GM15510 (cell line): ENCODE results near the gene PHF11.

Source experiments
- POLR2A ChIP-seq: IDR thresholded peaks from 3 replicates; pipeline ENCODE4 v1.6.1; 2011; ENCODE audit warnings: borderline replicate concordance; ENCODE audit not compliant: insufficient read length; ENCODE audit errors: extremely low read depth

PHF11 gene

GRCh38 chr13:49472186-49472585, 23.6 kb upstream of the PHF11 start:
- TF ChIP-seq POLR2A, result no peak

DNA sequence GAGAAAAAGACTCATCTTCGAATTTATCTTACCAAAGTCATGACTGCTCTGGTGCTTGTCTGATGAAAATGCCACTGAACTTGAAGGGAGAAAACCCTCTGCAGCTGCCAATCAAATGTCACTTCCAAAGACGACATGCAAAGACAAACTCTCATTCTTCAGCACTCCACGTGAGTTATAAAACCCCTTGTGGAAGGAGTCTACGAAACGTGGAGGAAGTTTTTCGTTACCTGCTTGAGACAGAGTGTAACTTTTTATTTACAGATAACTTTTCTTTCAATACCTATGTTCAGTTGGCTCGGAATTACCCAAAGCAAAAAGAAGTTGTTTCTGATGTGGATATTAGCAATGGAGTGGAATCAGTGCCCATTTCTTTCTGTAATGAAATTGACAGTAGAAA, 19.2 kb upstream of the PHF11 start:
- TF ChIP-seq POLR2A, result no peak

- TF ChIP-seq POLR2A, result no peak
Measured at GRCh38 chr13:49481788-49482187, 14.0 kb upstream of the PHF11 start.

DNA sequence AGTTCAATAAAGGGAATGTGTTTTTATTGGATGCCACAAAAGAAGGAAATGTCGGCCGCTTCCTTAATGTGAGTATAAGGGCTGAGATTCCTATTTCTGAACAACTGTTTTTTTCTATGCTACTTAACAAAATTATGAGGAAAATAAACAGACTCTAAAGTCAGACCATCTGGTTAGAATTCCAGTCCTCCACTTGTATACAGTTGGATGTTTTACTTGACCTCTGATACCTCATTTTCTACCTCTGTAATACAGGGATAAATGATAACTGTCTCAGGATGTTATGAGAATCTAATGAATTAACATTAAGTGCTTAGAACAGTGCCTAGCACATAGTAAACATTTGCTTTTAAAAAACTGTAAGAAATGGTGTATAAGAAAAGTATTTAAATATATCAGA, 7.2 kb upstream of the PHF11 start:
- TF ChIP-seq POLR2A, result no peak

DNA sequence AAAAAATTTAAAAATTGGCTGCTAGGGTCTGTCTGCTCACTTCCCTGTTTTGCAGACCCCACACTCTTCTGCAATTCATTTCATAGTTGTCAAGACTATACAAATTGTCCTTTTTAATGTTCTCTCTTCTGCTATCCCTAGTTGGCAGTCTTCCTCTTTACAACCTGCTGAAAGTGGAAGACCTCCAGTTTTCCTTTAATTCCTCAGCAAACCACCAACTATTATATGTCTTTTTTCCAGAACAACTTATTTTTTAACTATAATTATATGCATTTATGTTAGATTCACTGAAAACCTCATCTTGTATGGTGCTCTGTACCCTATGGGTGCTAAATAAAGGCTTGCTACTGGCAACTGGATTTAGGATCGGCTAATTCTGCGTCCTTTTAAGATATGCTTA, 1.1 kb upstream of the PHF11 start:
- TF ChIP-seq POLR2A, result no peak

GRCh38 chr13:49497272-49497671, 1.5 kb downstream of the PHF11 start:
- TF ChIP-seq POLR2A, result no peak

- no peak for TF ChIP-seq POLR2A
Measured at GRCh38 chr13:49498206-49498605, 2.5 kb downstream of the PHF11 start.

GRCh38 chr13:49499889-49500660, 4.3 kb downstream of the PHF11 start:
- no peak for TF ChIP-seq POLR2A

GRCh38 chr13:49502954-49503353, 7.2 kb downstream of the PHF11 start:
- TF ChIP-seq POLR2A, result no peak

DNA sequence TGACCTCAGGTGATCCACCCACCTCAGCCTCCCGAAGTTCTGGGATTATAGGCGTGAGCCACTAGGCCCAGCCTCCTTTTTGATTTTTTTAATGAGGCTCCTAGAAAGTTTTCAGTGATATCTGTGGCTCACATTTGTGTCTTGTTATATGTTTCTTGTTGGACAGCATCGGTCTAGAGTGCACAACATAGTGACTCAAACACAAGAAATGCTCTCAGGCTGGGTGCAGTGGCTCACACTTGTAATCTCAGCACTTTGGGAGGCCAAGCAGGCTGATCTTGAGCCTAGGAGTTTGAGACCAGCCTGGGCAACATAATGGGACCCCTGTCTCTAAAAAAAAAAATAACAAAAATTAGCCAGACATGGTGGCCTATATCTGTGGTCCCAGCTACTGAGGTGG, 8.2 kb downstream of the PHF11 start:
- no peak for TF ChIP-seq POLR2A

DNA sequence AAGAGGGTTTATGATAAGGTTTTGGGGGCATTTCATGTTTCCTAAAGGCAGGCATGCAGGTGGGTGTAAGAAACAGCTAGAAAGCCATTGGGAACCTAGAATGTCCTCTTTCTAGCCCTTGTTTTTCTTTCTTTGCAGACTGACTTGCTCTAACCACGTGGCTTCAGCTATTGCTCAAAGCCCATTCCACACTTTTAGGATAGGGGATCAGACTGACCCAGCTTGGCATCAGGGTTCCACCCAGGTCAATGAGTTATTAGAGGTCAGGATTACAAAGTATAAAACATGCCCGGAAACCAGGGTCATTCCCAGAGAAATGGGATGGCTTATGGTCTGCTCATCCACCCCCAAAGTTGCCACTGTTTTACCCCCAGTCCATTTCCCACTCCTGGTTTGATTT, 16.8 kb downstream of the PHF11 start:
- no peak for TF ChIP-seq POLR2A

GRCh38 chr13:49516467-49516866, 20.7 kb downstream of the PHF11 start:
- no peak for TF ChIP-seq POLR2A

DNA sequence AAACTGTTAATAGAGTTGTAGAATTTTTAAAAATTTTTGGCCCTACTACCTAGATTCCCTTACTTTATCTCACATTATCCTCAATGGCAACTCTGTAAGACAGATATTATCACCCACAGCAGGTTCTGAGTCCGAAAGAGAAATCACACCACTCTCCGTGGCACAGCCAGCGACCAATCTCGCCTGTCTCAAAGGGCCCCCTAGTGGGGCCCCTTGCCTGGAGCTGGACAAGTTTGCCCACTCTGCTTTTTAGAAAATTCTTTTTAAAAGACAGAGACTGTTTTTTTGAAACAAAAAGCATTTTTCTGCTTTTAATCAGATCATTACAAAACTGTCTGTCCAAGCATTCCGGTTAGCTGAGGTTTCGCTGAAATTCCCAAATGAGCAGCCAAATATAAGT, 21.7 kb downstream of the PHF11 start:
- TF ChIP-seq POLR2A, result no peak

GRCh38 chr13:49521224-49521623, 25.5 kb downstream of the PHF11 start:
- TF ChIP-seq POLR2A, result no peak

DNA sequence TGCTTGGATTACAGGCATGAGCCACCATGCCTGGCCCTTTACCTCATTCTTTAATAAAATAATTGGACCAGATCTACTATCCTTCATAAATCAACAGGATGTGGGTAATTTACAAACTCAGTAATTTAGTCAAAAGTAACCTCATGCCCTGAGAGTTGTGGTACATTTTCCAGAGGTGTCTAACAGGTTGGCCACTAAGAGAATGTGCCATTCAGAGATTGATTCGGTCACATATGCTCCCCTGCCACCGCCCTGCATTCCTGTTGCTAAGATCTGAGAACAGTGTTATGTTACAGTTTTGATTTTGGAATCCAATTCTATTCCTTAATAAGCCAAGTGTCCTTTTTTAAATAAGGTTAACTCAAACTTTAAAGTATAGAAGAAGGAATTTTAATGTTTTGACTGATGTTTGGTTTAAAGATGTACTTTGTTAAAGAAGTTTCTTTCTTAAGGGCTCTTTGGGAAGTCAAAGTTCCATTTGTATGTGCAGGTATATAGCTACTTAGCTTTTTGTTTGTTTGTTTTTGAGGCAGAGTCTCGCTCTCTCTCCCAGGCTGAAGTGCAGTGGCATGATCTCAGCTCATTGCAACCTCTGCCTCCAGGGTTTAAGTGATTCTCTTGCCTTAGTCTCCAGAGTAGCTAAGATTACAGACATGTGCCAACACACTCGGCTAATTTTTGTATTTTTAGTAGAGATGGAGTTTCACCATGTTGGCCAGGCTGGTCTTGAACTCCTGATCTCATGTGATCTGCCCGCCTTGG, 29.2 kb downstream of the PHF11 start:
- no peak for TF ChIP-seq POLR2A

DNA sequence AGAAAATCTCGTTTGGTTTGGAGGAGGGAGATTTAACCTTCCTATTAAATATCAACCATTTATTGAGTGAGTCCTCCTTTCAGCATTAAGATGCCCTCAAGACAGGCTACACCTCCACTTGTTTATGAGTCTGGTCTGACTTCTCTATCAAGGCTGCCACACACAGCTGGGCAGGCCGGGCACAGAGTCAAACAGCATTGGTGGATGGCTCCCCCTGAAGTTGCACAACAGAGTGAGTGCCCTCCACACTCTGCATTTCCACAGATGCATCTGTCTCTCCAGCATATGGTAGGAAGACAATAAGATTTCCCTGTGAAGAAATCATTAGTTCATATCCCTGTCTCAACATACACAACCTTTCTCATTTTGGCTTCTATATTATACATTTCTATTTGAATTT, 31.4 kb downstream of the PHF11 start:
- TF ChIP-seq POLR2A, result no peak
